Endothelial cell of umbilical vein (primary cell): Measurements from ENCODE around the gene CITED2. TPM values are rescaled to one million over a fixed set of nuclear protein-coding genes. Genes with fewer than 3 reads are reported as not detected.

ENCODE experiments used
- BruUV-seq: library from RNA; stranded (reverse); fragments of 400-500 nt; replicated peaks from 2 replicates; lab custom pipeline; 2021; lab: Mats Ljungman, UMichigan
- CTCF ChIA-PET: fragments of 300-600, 350-600 bp; sonication (Branson Sonifier 250); formaldehyde crosslinking; loops from one replicate; lab custom pipeline; 2021; ENCODE audit warnings: antibody characterized with exemption, inconsistent platforms; lab: Charles Lee
- POLR2A ChIA-PET: fragments of 300-600, 350-600 bp; sonication (Branson Sonifier 250); formaldehyde crosslinking; loops from one replicate; lab custom pipeline; 2021; ENCODE audit warnings: antibody characterized with exemption, inconsistent platforms; lab: Charles Lee
- DNase-seq: peaks from one replicate; pipeline ENCODE4 v3.0.0-alpha.2; 2011; ENCODE audit warnings: low read depth, low spot score
- FAIRE-seq: peaks from 2 replicates; lab custom pipeline; 2011; peaks lifted over from hg19 to GRCh38; lab: Jason Lieb, UNC
- H2AFZ ChIP-seq: 2 replicates; pipeline ENCODE4 v1.6.0; 2012; ENCODE audit warnings: low read depth, low read length, control low read depth, inconsistent platforms
- H3K27ac ChIP-seq: 2 replicates; pipeline ENCODE4 v1.5.1; 2011; ENCODE audit warnings: low read depth, mild to moderate bottlenecking, control low read depth, low read length, moderate library complexity; ENCODE audit not compliant: insufficient read depth
- H3K27me3 ChIP-seq, 2 experiments: 2 replicates each; pipeline versions ENCODE4 v1.6.0 to v1.6.1; 2011; ENCODE audit warnings: low read length in 2 of 2, mixed read lengths in 1 of 2; ENCODE audit not compliant: control insufficient read depth in 2 of 2, insufficient read depth in 2 of 2
- H3K36me3 ChIP-seq, 2 experiments: 2 replicates in 1 of 2; 3 replicates in 1 of 2; pipeline ENCODE4 v1.5.1; 2011; ENCODE audit warnings: low read length in 2 of 2, mild to moderate bottlenecking in 1 of 2, moderate library complexity in 1 of 2; ENCODE audit not compliant: control insufficient read depth in 2 of 2, insufficient read depth in 2 of 2; ENCODE audit errors: extremely low read depth in 1 of 2
- H3K4me1 ChIP-seq: 3 replicates; pipeline ENCODE4 v1.5.1; 2011; ENCODE audit warnings: mild to moderate bottlenecking, low read length; ENCODE audit not compliant: control insufficient read depth, insufficient read depth; ENCODE audit errors: extremely low read depth
- H3K4me2 ChIP-seq: 2 replicates; pipeline ENCODE4 v1.6.1; 2011; ENCODE audit warnings: low read length, control low read depth, mixed read lengths; ENCODE audit not compliant: insufficient read depth
- H3K4me3 ChIP-seq, 3 experiments: fragments of 200-600 bp in 1 of 3; sonication (generic), shearing (Covaris generic) in 1 of 3; replicated peaks in 1 of 3; 2 replicates each; pipeline ENCODE4 v1.5.1; 2011 to 2016; ENCODE audit warnings: control low read depth in 3 of 3, low read length in 3 of 3, mild to moderate bottlenecking in 2 of 3, inconsistent platforms in 1 of 3, low read depth in 1 of 3, moderate library complexity in 1 of 3; ENCODE audit not compliant: insufficient read depth in 1 of 3
- H3K79me2 ChIP-seq: 2 replicates; pipeline ENCODE4 v1.6.0; 2012; ENCODE audit warnings: low read length, inconsistent platforms; ENCODE audit not compliant: control insufficient read depth, insufficient read depth
- H3K9ac ChIP-seq: replicated peaks from 2 replicates; pipeline ENCODE3; 2011; ENCODE audit warnings: low read length, control low read depth; ENCODE audit not compliant: insufficient read depth; ENCODE audit errors: extremely low read depth
- H3K9me1 ChIP-seq: replicated peaks from 3 replicates; pipeline ENCODE4 v1.6.0; 2011; ENCODE audit warnings: mild to moderate bottlenecking, low read length; ENCODE audit not compliant: control insufficient read depth, insufficient read depth; ENCODE audit errors: extremely low read depth
- H3K9me3 ChIP-seq: replicated peaks from 2 replicates; pipeline ENCODE4 v1.5.1; 2012; ENCODE audit warnings: low read length, inconsistent platforms; ENCODE audit not compliant: control insufficient read depth, insufficient read depth
- H4K20me1 ChIP-seq: replicated peaks from 2 replicates; pipeline ENCODE3; 2011; ENCODE audit warnings: mild to moderate bottlenecking, low read length; ENCODE audit not compliant: control insufficient read depth, insufficient read depth; ENCODE audit errors: extremely low read depth
- EZH2 ChIP-seq: IDR thresholded peaks from 2 replicates; pipeline ENCODE4 v1.6.1; 2012; ENCODE audit warnings: borderline replicate concordance, low read depth, mild to moderate bottlenecking, moderate library complexity, low read length, inconsistent platforms; ENCODE audit not compliant: severe bottlenecking
- MAX ChIP-seq: IDR thresholded peaks from 2 replicates; pipeline ENCODE4 v1.6.1; 2011; ENCODE audit not compliant: insufficient read depth, insufficient read length
- MYC ChIP-seq: IDR thresholded peaks from one replicate; pipeline ENCODE4 v1.6.1; 2011; ENCODE audit warnings: mild to moderate bottlenecking, low read depth, low read length
- POLR2AphosphoS5 ChIP-seq: IDR thresholded peaks from 2 replicates; pipeline ENCODE4 v1.6.1; 2012; ENCODE audit warnings: low read depth, mild to moderate bottlenecking, control low read depth, low read length, moderate library complexity; ENCODE audit not compliant: insufficient read depth
- dilution Hi-C: fragments of 300-500 bp; cut with MboI; formaldehyde crosslinking; loops from one replicate; pipeline ENCODE4 v1.15.0; 2019; ENCODE audit warnings: low sequenced_read_pairs; ENCODE audit not compliant: extremely low pct_ligation_motif_present
- intact Hi-C: fragments of 100-400 bp; cut with micrococcal nuclease; formaldehyde crosslinking; loops from one replicate; pipeline ENCODE4 v1.10.0; 2022
- polyA plus RNA-seq, 4 experiments: library from polyadenylated mRNA; depleted of rRNA in 3 of 4; stranded (reverse) in 3 of 4; unstranded in 1 of 4; fragments of >200 nt; gene quantifications; 2 replicates each; pipeline versions ENCODE4 v1.2.1 to v1.2.3, GENCODE V29; 2011 to 2012; ENCODE audit warnings: missing spikeins in 1 of 4
- total RNA-seq: library from RNA; stranded (reverse); gene quantifications from 2 replicates; pipeline ENCODE4 v1.2.3, GENCODE V29; 2021

Gene CITED2
- total and polyA plus RNA-seq, 2 donors (not counting 3 experiments of a cell fraction or from before 2014, with no cell fraction given), result 81.1 to 85.7 TPM

- dilution Hi-C loops, result no loop called here
- no peaks in the 10 kb centered on the region for H3K9me1 ChIP-seq
- H3K4me2 ChIP-seq, result no peak overlapping the region
- no peaks in the 10 kb centered on the region for H3K4me1 ChIP-seq
- H3K9ac ChIP-seq, result no peak overlapping the region
- no peaks in the 10 kb centered on the region for H3K9me3 ChIP-seq
- DNase-seq (no peak), FAIRE-seq (no peak)
- H2AFZ ChIP-seq, result no peak overlapping the region
- ChIA-PET CTCF (no interaction called here), POLR2A (no interaction called here)
- H3K36me3 ChIP-seq, result no peaks in the 10 kb centered on the region
- no peak for TF ChIP-seq MYC
- no peaks in the 10 kb centered on the region for H4K20me1 ChIP-seq
- BruUV-seq, result no TSS peak
- no peaks in the 10 kb centered on the region for H3K27me3 ChIP-seq
- H3K27ac ChIP-seq, result no peak overlapping the region
- H3K4me3 ChIP-seq, result no peak overlapping the region
- intact Hi-C loops, result no loop called here
- H3K79me2 ChIP-seq, result no peaks in the 10 kb centered on the region
These were observed 33.4 kb downstream of the CITED2 start for GRCh38 chr6:139341060-139341459.

GRCh38 chr6:139338795-139339194 lies 35.7 kb downstream of the CITED2 start:
- intact Hi-C loops (no loop called here), dilution Hi-C loops (no loop called here)
- TF ChIP-seq MAX (no peak), POLR2AphosphoS5 (no peak), EZH2 (no peak)
- H3K4me2 ChIP-seq, result no peak overlapping the region
- no peak overlapping the region for H2AFZ ChIP-seq
- CTCF ChIA-PET, result no interaction called here
- H3K27ac ChIP-seq, result no peak overlapping the region
- no peak for DNase-seq
- H4K20me1 ChIP-seq, result no peaks in the 10 kb centered on the region
- POLR2A ChIA-PET, result no interaction called here
- FAIRE-seq, result no peak
- H3K36me3 ChIP-seq, result no peaks in the 10 kb centered on the region
- no peaks in the 10 kb centered on the region for H3K27me3 ChIP-seq
- no peaks in the 10 kb centered on the region for H3K4me1 ChIP-seq
- no TSS peak for BruUV-seq
- H3K4me3 ChIP-seq, result no peak overlapping the region
- H3K79me2 ChIP-seq, result no peaks in the 10 kb centered on the region
- H3K9ac ChIP-seq, result no peak overlapping the region
- no peaks in the 10 kb centered on the region for H3K9me1 ChIP-seq
- H3K9me3 ChIP-seq, result no peaks in the 10 kb centered on the region
